Esophagus squamous epithelium (tissue), 4 donors: ENCODE measurements around the gene HMCN2.

Source experiments
- CTCF ChIP-seq, 6 experiments: fragments of 450-650 bp in 4 of 6; fragments of 200-600 bp in 2 of 6; sonication (generic) in 2 of 6; IDR thresholded peaks; one replicate each; pipeline ENCODE4 v1.5.1; 2016 to 2019; ENCODE audit warnings: antibody characterized with exemption in 6 of 6, mild to moderate bottlenecking in 4 of 6, moderate library complexity in 4 of 6
- POLR2A ChIP-seq, 4 donors: fragments of 450-650 bp; IDR thresholded peaks; one replicate each; pipeline ENCODE4 v1.6.1; 2017; ENCODE audit warnings: antibody characterized with exemption in 4 of 4, mild to moderate bottlenecking in 4 of 4, moderate library complexity in 3 of 4

DNA sequence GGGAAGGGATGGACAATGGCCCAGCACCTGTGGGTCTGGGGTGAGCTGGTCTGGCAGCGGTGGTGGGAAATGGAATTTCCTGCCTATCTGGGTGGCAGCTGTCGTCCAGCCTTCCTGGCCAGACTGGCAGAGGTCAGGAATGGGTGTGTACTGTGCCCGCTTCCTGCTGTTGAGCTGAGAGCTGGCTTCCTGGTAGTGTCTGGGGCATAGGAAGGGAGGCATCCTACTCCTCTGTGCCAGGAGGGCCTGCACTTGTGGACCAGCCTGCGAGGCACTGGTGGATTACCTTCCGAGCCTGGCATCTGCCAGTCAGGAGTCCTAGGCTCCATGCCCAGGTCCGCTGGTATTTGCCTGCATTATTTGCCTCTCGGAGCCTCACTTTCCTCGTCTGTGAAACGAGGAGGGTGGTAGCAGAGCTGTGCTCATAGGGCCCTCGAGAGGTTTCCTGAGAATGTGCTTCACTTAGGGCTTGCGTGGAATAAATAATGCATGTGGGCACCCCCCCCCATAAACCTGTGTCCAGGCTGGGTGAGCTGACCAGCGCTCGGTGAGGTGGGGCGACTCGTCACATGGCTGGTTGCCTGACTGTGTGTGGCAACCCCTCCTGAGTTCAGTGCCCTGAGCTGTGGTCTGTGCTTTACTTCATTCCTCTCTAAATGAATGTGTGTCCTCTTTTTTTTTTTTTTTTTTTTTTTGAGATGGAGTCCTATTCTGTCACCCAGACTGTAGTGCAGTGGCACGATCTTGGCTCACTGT is 47.7 kb downstream of the HMCN2 start:
- TF ChIP-seq CTCF (IDR thresholded peaks at IDR 0.05) (no peak), POLR2A (IDR thresholded peaks at IDR 0.05) (no peak)
